Left ventricle myocardium inferior (tissue), 1 donor: ENCODE measurements around the gene IRF2. TPM values are rescaled to one million over a fixed set of nuclear protein-coding genes. Genes with fewer than 3 reads are reported as not detected.

Experiments
- DNase-seq: peaks from one replicate; pipeline ENCODE4 v3.0.0-alpha.2; 2020
- H3K27ac ChIP-seq: fragments of 200-600 bp; replicated peaks from 2 replicates; pipeline ENCODE4 v1.8.0; 2021
- H3K27me3 ChIP-seq: fragments of 200-600 bp; 2 replicates; pipeline ENCODE4 v1.8.0; 2021; ENCODE audit warnings: low read depth
- H3K36me3 ChIP-seq: fragments of 200-600 bp; 2 replicates; pipeline ENCODE4 v1.8.0; 2021
- H3K4me1 ChIP-seq: fragments of 200-600 bp; 2 replicates; pipeline ENCODE4 v1.8.0; 2021
- H3K4me3 ChIP-seq: fragments of 200-600 bp; 2 replicates; pipeline ENCODE4 v1.8.0; 2021; ENCODE audit warnings: mild to moderate bottlenecking, moderate library complexity
- H3K9me3 ChIP-seq: fragments of 200-600 bp; replicated peaks from 2 replicates; pipeline ENCODE4 v1.8.0; 2021
- intact Hi-C: fragments of 100-400 bp; cut with micrococcal nuclease; formaldehyde crosslinking; loops from one replicate; pipeline ENCODE4 v1.11.0; 2022
- total RNA-seq: library from RNA; stranded (reverse); fragmentation: NEBNext Ultra II Directional; extraction: Animal tissue kit (Norgen Biotek cat#: 25700); gene quantifications from one replicate; pipeline ENCODE4 v1.2.1, GENCODE V29; 2021
- TF ChIP-seq, protein P1 (sequence below): fragments of 200-600 bp; IDR thresholded peaks from 2 replicates; pipeline ENCODE4 v1.8.0; 2021; ENCODE audit warnings: antibody characterized with exemption, mild to moderate bottlenecking, borderline replicate concordance
- donor health status: DM: no; HTN: yes; CAD: no; lungs with severe emphysema.

Gene IRF2
- total RNA-seq, 1 donor from 2014 or later = 25.9 TPM

DNA sequence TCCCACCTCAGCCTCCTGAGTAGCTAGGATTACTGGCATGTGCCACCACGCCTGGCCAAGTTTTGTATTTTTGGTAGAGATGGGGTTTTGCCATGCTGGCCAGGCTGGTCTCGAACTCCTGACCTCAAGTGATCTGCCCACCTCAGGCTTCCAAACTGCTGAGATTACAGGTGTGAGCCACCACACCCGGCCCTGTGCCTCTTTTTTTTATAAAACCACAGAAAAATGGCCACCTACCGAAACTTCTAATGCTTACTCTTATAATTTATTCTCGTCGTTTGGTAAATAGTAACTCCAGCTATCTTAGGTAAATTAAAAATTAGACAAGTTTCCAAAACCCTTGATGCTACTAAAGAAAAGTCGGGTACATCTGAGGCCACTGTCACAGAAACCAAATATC, 54.4 kb downstream of the IRF2 start:
- Histone ChIP-seq H3K36me3 (peaks cover 56% of the 10 kb centered on the region), H3K9me3 (peaks cover 8% of the 10 kb centered on the region), H3K4me3 (no peak overlapping the region), H3K27me3 (no peaks in the 10 kb centered on the region), H3K27ac (peak overlapping the region; percentile 11), H3K4me1 (peaks cover 78% of the 10 kb centered on the region)
- intact Hi-C loops = no loop called here
- DNase-seq = no peak
- TF ChIP-seq, protein P1, sequence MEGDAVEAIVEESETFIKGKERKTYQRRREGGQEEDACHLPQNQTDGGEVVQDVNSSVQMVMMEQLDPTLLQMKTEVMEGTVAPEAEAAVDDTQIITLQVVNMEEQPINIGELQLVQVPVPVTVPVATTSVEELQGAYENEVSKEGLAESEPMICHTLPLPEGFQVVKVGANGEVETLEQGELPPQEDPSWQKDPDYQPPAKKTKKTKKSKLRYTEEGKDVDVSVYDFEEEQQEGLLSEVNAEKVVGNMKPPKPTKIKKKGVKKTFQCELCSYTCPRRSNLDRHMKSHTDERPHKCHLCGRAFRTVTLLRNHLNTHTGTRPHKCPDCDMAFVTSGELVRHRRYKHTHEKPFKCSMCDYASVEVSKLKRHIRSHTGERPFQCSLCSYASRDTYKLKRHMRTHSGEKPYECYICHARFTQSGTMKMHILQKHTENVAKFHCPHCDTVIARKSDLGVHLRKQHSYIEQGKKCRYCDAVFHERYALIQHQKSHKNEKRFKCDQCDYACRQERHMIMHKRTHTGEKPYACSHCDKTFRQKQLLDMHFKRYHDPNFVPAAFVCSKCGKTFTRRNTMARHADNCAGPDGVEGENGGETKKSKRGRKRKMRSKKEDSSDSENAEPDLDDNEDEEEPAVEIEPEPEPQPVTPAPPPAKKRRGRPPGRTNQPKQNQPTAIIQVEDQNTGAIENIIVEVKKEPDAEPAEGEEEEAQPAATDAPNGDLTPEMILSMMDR = no peak

DNA sequence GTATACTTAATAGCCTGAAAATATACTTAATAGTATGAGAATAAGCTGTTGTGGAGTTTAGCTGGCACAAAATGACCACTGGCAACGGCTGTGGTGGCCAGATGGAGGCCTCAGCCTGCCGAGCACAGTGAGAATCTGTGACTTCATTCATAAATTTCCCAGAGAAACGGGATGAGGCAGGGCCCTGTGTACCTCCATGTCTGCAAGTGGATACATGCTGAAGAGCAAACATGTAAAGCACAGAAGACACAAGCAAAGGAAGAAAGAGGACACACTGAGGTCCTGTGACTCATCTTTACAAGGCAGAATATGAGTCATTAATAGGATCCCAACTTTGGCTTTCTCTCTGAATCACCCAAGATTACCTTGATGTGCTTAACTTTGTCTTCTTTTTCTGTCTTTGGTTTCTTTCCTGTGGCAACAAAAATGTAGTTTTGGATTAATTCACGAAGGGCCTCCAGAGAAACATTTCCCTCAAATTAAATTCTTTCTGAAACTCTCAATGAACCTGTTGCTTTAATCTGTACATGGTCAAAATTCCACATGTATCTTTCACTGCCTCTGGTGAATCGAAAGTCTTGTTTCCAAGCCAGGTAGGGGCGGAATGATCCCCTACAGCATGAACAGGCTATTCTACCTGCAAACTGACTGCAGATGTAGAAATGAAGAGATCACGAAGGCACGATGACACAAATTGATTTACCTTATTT, 56.4 kb downstream of the IRF2 start:
- H3K36me3 ChIP-seq = peaks cover 46% of the 10 kb centered on the region
- H3K4me3 ChIP-seq = peak overlapping the region; percentile 50
- H3K9me3 ChIP-seq = peaks cover 8% of the 10 kb centered on the region
- H3K27me3 ChIP-seq = no peaks in the 10 kb centered on the region
- TF ChIP-seq, protein P1 = no peak
- H3K27ac ChIP-seq = peak overlapping the region; percentile 79
- no peak for DNase-seq
- H3K4me1 ChIP-seq = peaks cover 78% of the 10 kb centered on the region
- intact Hi-C loops = no loop called here

DNA sequence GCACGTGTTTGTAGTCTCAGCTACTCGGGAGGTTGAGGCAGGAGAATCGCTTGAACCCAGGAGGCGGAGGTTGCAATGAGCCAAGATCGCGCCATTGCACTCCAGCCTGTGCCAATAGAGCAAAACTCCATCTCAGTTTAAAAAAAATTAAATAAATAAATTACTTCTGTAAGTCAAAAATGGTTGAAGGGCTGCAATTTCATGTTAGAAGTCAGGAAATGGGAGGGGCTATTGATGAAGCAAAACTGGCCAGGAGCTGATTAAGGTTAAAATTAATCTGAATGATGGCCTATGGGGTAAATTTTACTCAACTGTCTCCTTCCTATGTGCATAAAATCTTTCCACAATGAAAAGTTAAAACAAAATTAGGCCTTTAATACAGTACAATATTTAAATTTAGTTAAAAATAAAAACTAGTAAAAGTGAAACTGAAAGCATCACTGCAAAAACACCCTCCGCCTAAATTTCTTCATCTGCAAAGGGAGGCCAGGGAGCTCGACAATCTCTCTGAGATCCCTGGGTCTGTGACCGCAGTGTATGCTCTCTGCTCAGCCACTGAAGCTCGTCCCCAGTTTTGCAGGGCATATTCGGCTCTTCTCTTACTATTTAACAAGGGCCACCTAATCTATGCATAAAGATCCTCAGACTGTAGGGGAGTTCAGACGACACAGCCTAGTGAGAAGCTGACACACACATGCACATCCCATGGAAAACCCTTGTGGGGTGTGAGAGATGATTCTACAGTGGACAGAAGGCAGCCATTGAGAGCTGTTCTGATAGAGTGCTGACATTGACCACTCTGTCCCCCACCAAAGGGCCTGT, 57.2 kb downstream of the IRF2 start:
- Histone ChIP-seq H3K9me3 (peaks cover under 1% of the 10 kb centered on the region), H3K27ac (peak overlapping the region; percentile 79), H3K4me3 (peak overlapping the region; percentile 50), H3K27me3 (no peaks in the 10 kb centered on the region), H3K4me1 (peaks cover 81% of the 10 kb centered on the region), H3K36me3 (peaks cover 38% of the 10 kb centered on the region)
- TF ChIP-seq, protein P1 = no peak
- no peak for DNase-seq
- intact Hi-C loops = no loop called here

DNA sequence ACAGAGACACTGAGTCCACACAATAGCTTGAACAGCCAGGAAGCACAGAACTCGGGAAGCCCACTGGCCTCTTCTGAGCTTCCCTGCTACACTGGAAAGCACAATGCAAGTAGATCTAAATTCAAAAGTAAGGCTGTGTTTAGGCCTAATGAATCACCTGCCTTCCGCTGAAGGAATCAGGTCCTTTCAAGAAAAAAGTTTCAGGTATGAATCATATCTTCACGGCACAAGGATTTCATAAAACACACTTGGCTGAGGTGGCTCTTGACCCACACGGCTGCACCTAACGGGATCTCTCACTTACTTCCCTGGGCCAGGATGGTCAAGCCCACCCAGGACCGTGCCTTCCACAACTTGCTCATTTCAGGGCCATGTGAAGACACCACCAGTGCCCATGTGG, 59.3 kb downstream of the IRF2 start:
- Histone ChIP-seq H3K27ac (no peak overlapping the region), H3K9me3 (no peaks in the 10 kb centered on the region), H3K36me3 (peaks cover 35% of the 10 kb centered on the region), H3K4me3 (no peak overlapping the region), H3K27me3 (no peaks in the 10 kb centered on the region), H3K4me1 (peaks cover 82% of the 10 kb centered on the region)
- no peak for DNase-seq
- TF ChIP-seq, protein P1 = no peak
- intact Hi-C loops = no loop called here

DNA sequence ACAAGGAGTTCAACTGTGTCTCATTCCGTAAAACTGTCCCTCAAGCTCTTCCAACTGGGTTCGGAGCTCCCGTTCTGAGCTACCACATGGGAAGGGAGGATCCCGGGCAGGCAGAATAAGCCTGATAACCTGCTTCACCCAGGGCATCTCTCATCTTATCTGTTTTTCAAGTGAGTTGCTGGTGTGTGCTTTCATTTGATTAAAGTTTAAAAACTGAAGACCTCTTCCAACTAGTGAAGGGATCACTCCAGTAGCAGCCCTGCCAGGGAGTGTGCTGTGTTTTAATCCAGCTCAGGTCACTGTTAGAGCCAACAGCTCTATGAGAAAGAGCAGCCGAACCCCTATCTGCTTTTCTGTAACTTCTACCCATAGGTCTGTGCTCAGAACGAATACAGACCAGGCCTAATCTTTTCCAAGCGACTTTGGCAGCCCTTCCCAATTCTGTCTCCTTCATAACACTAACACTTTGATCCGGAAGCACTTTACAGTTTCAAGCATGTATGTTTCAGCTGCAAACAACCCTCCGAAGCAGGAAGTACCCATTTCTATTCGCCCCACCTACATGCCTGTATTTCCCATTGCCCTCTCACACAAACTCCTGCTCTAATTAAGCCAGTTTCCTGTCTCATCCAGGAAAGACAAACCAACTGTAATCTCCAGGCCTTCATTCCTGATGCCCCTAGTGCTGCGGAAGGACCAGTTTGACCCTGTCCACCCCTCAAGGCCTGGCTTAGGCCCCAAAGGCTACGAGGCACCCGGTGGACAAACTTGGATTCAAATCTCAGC, 60.9 kb downstream of the IRF2 start:
- peak overlapping the region; percentile 80 for H3K27ac ChIP-seq
- no peak overlapping the region for H3K4me3 ChIP-seq
- no peak for DNase-seq
- H3K9me3 ChIP-seq = no peaks in the 10 kb centered on the region
- intact Hi-C loops = no loop called here
- H3K4me1 ChIP-seq = peaks cover 89% of the 10 kb centered on the region
- H3K27me3 ChIP-seq = no peaks in the 10 kb centered on the region
- TF ChIP-seq, protein P1 = no peak
- H3K36me3 ChIP-seq = peaks cover 23% of the 10 kb centered on the region
